Measurements from ENCODE around the gene UEVLD. TPM values are rescaled to one million over a fixed set of nuclear protein-coding genes. Genes with fewer than 3 reads are reported as not detected.

Gene UEVLD
- total RNA-seq, 1 experiment from 2014 or later, result 13.7 TPM

DNA sequence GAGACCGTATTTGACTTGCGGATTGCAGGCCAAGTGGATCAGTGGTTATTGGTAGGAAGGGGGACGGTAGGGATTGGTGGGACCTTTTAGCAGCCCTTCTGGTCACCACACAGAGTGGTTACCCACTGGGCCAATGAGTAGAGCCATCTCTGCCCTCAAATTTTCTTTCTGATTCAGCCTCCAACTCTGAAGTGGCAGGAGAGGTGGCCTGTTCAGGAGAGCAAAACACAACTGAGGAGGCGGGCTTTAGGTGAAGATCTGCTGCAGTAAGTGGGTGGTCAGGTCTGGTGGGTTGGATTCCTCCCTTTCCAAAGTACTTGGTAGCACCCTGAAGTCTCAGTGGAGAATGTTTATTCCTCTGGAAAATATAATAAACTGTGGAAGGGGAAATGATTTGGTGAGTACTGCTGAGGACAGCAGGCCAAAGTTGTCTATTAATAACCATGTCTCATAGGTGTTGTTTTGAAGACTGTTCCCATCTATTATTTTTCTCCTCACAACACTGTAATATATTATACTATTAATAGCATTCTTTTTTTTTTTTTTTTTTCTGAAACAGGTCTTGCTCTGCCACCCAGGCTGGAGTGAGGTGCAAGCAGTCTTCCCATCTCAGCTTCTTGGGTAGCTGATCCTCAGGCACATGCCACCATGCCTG lies 12.5 kb upstream of the UEVLD start:
- no peaks in the 10 kb centered on the region for H3K9me3 ChIP-seq (ENCODE audit: control insufficient read depth in 1 of 2, insufficient read depth in 1 of 2, low read depth in 1 of 2, low read length in 2 of 2)
- ATAC-seq, result no peak
- RAD21 ChIA-PET (ENCODE audit: low non-redundant PET in 1 of 2, low total read pairs in 2 of 2, uncharacterized antibody in 2 of 2, unreplicated experiment in 2 of 2), result no interaction called here
- POLR2A ChIA-PET, result no interaction called here
- no peak for TF ChIP-seq CEBPB (IDR thresholded peaks at IDR 0.05; ENCODE audit: low read depth)
- TF ChIP-seq, protein P1, sequence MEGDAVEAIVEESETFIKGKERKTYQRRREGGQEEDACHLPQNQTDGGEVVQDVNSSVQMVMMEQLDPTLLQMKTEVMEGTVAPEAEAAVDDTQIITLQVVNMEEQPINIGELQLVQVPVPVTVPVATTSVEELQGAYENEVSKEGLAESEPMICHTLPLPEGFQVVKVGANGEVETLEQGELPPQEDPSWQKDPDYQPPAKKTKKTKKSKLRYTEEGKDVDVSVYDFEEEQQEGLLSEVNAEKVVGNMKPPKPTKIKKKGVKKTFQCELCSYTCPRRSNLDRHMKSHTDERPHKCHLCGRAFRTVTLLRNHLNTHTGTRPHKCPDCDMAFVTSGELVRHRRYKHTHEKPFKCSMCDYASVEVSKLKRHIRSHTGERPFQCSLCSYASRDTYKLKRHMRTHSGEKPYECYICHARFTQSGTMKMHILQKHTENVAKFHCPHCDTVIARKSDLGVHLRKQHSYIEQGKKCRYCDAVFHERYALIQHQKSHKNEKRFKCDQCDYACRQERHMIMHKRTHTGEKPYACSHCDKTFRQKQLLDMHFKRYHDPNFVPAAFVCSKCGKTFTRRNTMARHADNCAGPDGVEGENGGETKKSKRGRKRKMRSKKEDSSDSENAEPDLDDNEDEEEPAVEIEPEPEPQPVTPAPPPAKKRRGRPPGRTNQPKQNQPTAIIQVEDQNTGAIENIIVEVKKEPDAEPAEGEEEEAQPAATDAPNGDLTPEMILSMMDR (IDR thresholded peaks at IDR 0.05 in 2 of 3, conservative IDR thresholded peaks at IDR 0.05 in 1 of 3; ENCODE audit: borderline replicate concordance in 1 of 3, insufficient read depth in 1 of 3, low read depth in 2 of 3, low read length in 2 of 3), result no peak
- TF ChIP-seq EZH2 (IDR thresholded peaks at IDR 0.05), result no peak
- no peak for TF ChIP-seq CBX3 (IDR thresholded peaks at IDR 0.05; ENCODE audit: low read depth)
- no peak for TF ChIP-seq ZFX (IDR thresholded peaks at IDR 0.05)
- no peak for TF ChIP-seq POLR2A (IDR thresholded peaks at IDR 0.05; ENCODE audit: borderline replicate concordance, extremely low read depth, insufficient read depth, insufficient read length)
- no peak for TF ChIP-seq POLR2AphosphoS5 (IDR thresholded peaks at IDR 0.05; ENCODE audit: low read depth, low read length)
- TF ChIP-seq, protein P2, sequence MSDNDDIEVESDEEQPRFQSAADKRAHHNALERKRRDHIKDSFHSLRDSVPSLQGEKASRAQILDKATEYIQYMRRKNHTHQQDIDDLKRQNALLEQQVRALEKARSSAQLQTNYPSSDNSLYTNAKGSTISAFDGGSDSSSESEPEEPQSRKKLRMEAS (IDR thresholded peaks at IDR 0.05), result no peak
- TF ChIP-seq YY1 (IDR thresholded peaks at IDR 0.05; ENCODE audit: extremely low read depth, insufficient replicate concordance, low read depth, low read length), result no peak
- TF ChIP-seq, protein P3, sequence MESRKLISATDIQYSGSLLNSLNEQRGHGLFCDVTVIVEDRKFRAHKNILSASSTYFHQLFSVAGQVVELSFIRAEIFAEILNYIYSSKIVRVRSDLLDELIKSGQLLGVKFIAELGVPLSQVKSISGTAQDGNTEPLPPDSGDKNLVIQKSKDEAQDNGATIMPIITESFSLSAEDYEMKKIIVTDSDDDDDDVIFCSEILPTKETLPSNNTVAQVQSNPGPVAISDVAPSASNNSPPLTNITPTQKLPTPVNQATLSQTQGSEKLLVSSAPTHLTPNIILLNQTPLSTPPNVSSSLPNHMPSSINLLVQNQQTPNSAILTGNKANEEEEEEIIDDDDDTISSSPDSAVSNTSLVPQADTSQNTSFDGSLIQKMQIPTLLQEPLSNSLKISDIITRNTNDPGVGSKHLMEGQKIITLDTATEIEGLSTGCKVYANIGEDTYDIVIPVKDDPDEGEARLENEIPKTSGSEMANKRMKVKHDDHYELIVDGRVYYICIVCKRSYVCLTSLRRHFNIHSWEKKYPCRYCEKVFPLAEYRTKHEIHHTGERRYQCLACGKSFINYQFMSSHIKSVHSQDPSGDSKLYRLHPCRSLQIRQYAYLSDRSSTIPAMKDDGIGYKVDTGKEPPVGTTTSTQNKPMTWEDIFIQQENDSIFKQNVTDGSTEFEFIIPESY (IDR thresholded peaks at IDR 0.05; ENCODE audit: extremely low read depth, insufficient replicate concordance, low read length), result no peak
- no peak for TF ChIP-seq SP1 (IDR thresholded peaks at IDR 0.05; ENCODE audit: low read depth)
- TF ChIP-seq EZH2phosphoT487 (IDR thresholded peaks at IDR 0.05; ENCODE audit: borderline replicate concordance), result no peak
- no peak for TF ChIP-seq TCF7L2 (IDR thresholded peaks at IDR 0.05; ENCODE audit: borderline replicate concordance, extremely low read depth, insufficient read depth, insufficient read length)
- H3K9ac ChIP-seq (ENCODE audit: low read length), result no peak overlapping the region
- H3K9me2 ChIP-seq (ENCODE audit: insufficient read depth), result no peaks in the 10 kb centered on the region
- BruUV-seq (replicated peaks), result no TSS peak
- no peak overlapping the region for H3K4me2 ChIP-seq (ENCODE audit: low read length)
- intact Hi-C loops (cut with micrococcal nuclease), result no loop called here
- CTCF ChIA-PET, result no interaction called here
- DNase-seq (ENCODE audit: low read depth, low spot score), result no peak
- no peaks in the 10 kb centered on the region for H3K79me2 ChIP-seq (ENCODE audit: insufficient read depth, low read length)
- no peaks in the 10 kb centered on the region for H3K27me3 ChIP-seq (ENCODE audit: insufficient read depth, low read length)
- H4K20me1 ChIP-seq (ENCODE audit: insufficient read depth), result no peaks in the 10 kb centered on the region
- H3K36me3 ChIP-seq (ENCODE audit: control insufficient read depth in 1 of 2, insufficient read depth in 2 of 2, low read length in 2 of 2), result peaks cover 0 to 5% of the 10 kb centered on the region in 2 experiments; a peak in 1 of 4 replicates
- H3K4me3 ChIP-seq (replicated peaks in 1 of 2; ENCODE audit: low read depth in 1 of 2, low read length in 2 of 2), result no peak overlapping the region
- no peaks in the 10 kb centered on the region for H3K4me1 ChIP-seq (ENCODE audit: control insufficient read depth in 1 of 2, insufficient read depth in 2 of 2, low read length in 2 of 2)
- no peak overlapping the region for H2AFZ ChIP-seq (ENCODE audit: low read depth, low read length, poor library complexity, severe bottlenecking)
- no peak overlapping the region for H3K27ac ChIP-seq (ENCODE audit: low read depth, low read length)

Measured in HCT116 (cell line).